Neural cell (in vitro differentiated cells): ENCODE results near the gene TMEM184A.

ENCODE experiments used
- EP300 ChIP-seq: fragments of 450-650 bp; conservative IDR thresholded peaks from 2 replicates; pipeline ENCODE4 v1.6.1; 2014; ENCODE audit warnings: antibody characterized with exemption, mild to moderate bottlenecking, moderate library complexity; ENCODE audit not compliant: poor library complexity, severe bottlenecking
- EZH2 ChIP-seq: fragments of 200-600, 300-800 bp; shearing (Covaris generic), sonication (generic); IDR thresholded peaks from 2 replicates; pipeline ENCODE4 v1.6.1; 2014; ENCODE audit warnings: antibody characterized with exemption, low read length, borderline replicate concordance, mild to moderate bottlenecking; ENCODE audit not compliant: insufficient read depth, poor library complexity, severe bottlenecking
- POLR2AphosphoS5 ChIP-seq: IDR thresholded peaks from 2 replicates; pipeline ENCODE4 v1.6.1; 2012
- RAD21 ChIP-seq: fragments of 450-650 bp; conservative IDR thresholded peaks from 2 replicates; pipeline ENCODE4 v1.6.1; 2014; ENCODE audit warnings: antibody characterized with exemption, mild to moderate bottlenecking, moderate library complexity
- SMC3 ChIP-seq: fragments of 450-650 bp; conservative IDR thresholded peaks from 2 replicates; pipeline ENCODE4 v1.6.1; 2014; ENCODE audit warnings: antibody characterized with exemption, mild to moderate bottlenecking, moderate library complexity; ENCODE audit not compliant: poor library complexity
- TF ChIP-seq, protein P1 (sequence below): fragments of 450-650 bp; IDR thresholded peaks from 2 replicates; pipeline ENCODE4 v1.5.1; 2014; ENCODE audit warnings: antibody characterized with exemption, mild to moderate bottlenecking, moderate library complexity; ENCODE audit not compliant: poor library complexity, severe bottlenecking
- TF ChIP-seq, protein P2 (sequence below): IDR thresholded peaks from 2 replicates; pipeline ENCODE4 v1.6.1; 2012; ENCODE audit warnings: borderline replicate concordance

- TF ChIP-seq, protein P1, sequence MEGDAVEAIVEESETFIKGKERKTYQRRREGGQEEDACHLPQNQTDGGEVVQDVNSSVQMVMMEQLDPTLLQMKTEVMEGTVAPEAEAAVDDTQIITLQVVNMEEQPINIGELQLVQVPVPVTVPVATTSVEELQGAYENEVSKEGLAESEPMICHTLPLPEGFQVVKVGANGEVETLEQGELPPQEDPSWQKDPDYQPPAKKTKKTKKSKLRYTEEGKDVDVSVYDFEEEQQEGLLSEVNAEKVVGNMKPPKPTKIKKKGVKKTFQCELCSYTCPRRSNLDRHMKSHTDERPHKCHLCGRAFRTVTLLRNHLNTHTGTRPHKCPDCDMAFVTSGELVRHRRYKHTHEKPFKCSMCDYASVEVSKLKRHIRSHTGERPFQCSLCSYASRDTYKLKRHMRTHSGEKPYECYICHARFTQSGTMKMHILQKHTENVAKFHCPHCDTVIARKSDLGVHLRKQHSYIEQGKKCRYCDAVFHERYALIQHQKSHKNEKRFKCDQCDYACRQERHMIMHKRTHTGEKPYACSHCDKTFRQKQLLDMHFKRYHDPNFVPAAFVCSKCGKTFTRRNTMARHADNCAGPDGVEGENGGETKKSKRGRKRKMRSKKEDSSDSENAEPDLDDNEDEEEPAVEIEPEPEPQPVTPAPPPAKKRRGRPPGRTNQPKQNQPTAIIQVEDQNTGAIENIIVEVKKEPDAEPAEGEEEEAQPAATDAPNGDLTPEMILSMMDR: no peak
- TF ChIP-seq EZH2 (no peak), RAD21 (no peak), POLR2AphosphoS5 (no peak), EP300 (no peak), SMC3 (no peak)
- TF ChIP-seq, protein P2, sequence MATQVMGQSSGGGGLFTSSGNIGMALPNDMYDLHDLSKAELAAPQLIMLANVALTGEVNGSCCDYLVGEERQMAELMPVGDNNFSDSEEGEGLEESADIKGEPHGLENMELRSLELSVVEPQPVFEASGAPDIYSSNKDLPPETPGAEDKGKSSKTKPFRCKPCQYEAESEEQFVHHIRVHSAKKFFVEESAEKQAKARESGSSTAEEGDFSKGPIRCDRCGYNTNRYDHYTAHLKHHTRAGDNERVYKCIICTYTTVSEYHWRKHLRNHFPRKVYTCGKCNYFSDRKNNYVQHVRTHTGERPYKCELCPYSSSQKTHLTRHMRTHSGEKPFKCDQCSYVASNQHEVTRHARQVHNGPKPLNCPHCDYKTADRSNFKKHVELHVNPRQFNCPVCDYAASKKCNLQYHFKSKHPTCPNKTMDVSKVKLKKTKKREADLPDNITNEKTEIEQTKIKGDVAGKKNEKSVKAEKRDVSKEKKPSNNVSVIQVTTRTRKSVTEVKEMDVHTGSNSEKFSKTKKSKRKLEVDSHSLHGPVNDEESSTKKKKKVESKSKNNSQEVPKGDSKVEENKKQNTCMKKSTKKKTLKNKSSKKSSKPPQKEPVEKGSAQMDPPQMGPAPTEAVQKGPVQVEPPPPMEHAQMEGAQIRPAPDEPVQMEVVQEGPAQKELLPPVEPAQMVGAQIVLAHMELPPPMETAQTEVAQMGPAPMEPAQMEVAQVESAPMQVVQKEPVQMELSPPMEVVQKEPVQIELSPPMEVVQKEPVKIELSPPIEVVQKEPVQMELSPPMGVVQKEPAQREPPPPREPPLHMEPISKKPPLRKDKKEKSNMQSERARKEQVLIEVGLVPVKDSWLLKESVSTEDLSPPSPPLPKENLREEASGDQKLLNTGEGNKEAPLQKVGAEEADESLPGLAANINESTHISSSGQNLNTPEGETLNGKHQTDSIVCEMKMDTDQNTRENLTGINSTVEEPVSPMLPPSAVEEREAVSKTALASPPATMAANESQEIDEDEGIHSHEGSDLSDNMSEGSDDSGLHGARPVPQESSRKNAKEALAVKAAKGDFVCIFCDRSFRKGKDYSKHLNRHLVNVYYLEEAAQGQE: no peak
Measured at GRCh38 chr7:1544896-1545416, 11.0 kb downstream of the TMEM184A start.
